Left kidney (tissue), 2 donors: ENCODE measurements around the gene TNIP2. TPM values are rescaled to one million over a fixed set of nuclear protein-coding genes. Genes with fewer than 3 reads are reported as not detected.
"Not testable (repeated sequence)": the region's sequence is repeated elsewhere in the genome, so short reads cannot be mapped to it uniquely, and the experiment has no call there.

Experiments
- DNase-seq: peaks from one replicate; pipeline ENCODE4 v3.0.0-alpha.2; 2013
- polyA plus RNA-seq: library from polyadenylated mRNA; unstranded; fragments of 120-200 nt; gene quantifications from one replicate; pipeline ENCODE4 v1.2.1, GENCODE V29; 2013; ENCODE audit not compliant: insufficient read length

TNIP2 gene
- polyA plus RNA-seq, 1 donor, result 16.1 TPM

DNA sequence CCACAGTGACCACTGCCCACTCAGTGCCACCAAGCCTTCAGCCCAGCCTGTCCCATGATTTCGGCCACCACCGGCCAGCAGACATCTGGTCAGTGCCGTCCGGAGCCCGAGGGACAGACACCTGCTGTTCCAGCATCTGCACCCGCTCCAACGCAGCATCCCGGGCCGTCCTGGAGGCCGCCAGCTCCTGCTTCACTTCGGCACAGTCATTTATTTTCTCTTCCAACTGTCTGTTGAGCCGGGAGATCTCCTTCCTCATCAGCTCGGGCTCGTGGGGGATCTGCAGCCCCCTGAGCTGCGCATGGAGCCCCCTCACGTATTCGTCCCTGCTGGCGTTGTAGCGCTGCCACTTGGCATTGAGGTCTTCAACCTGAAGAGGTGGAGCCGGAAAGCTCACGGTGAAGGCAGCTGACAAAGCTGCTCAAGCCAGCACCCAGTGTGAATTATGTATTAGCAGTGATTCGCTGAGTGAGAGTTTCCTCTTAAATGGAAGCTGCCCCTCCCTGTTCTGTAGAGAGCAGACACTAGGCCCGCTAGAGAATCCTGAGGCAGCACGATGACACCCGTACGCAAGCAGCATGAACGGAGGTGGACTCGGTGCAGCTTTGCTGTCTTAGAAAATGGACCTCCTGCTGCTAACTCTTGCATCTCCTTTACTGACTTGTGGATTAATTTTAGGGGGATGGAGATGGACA, 11.4 kb downstream of the TNIP2 start:
- DNase-seq, result no peak

DNA sequence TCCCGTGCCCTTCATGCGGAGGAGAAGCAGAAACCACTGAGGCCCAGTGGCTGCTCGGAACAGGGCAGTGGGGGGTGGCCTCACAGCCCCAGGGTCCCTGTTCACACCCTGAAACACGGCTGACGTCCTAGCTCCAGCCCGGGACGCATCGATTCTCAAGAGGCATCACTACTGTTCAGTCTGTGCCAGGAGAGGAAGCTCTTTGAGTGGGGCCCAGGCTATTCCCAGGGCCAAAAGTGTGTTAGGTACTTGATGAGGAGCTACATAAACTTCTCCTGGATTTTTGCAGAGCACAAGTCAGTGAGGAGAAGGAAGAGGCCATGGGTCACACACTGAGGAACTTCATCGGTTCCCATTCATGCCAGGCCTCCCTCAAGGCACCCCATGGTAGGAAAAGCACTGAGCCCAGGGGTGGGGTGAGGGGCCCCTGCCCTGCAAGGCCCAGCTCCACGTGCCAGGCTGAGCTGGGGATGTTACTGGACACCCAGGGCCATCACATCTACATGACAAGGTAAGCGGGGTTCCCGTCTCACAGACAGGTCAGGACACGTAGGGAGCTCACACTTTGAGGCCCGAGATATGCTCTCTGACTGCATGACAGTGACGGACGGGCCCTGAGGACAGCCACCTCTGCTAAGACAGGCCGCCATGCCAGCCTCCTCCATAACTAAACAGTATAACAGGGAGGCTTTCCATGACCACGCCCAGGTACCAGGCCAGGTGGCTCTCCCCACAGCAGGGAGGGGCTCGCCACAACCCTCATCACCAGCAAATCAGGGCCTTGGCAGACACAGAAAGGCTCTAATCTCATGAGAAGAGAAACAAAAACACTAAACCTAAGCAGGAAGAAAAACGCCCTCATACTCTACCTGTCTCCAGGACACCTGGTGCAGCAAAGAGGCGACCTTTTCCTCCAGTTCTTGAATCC, 12.4 kb downstream of the TNIP2 start:
- DNase-seq, result no peak

DNA sequence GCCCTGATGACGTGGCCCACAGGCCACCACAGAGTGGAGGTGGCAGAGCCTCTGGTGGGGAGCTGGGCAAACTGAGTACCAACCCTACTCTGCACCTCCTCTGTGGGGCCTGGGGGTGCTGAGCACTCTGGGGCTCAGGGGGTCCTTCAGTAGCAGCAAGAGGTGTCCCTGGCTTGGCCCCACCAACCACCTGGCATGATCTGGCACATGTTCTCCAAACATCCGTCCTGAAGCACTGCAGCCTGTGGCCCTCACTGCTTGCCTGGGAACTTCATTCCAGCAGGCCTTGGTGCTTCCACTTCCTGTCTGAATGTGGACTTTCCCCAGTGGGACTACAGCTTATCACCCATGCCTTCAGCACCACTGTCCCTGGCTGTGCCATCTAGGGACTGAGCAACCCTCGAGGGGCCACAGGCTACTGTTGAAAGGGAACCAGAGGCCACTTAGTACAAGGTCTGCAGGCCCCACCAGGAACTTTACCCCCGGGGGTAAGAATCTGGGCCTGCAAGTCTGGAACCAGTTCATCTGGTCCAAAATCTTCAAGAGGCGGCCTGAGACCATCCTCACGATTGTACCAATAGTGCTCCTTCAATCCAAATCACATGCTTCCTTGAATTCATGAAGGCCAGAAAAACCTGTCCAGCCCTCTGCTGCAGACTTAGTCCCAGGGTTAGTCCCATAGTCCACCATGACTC, 13.2 kb downstream of the TNIP2 start:
- DNase-seq, result no peak

DNA sequence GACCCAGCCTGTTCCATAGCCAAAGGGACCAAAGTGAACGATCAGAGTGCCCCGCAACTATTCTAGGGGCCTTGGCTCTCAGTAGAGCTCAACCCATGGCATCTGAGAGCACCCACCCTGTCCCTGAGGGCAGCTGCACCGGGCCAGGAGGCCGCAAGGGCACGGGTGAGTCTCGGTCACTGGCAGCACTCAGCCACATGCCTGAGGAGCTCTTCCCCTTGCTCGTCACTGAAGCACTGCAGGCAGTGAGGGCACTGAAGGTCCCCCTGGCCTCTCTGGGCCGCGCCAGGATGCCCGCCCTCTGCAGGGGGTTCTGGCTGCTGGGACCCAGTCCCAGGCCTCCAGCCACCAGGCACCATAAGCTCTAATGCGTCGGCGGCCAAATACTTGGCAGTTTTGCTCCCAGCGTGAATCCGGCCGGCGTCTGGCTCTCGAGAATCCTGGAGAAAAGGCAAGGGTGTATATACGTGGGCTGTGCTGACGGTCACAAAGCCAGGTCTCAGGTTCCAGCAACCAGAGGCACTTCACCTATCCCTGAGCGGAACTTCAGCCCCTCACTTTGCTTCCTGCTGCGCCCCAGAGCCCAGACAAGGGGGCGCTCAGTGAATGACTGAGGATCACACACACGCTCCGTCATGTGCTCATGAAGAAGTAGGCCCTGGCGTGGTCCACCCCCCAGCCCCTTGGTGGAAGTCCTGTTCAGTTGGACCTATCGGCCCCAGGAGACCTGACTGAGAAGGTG, 13.9 kb downstream of the TNIP2 start:
- DNase-seq, result no peak

DNA sequence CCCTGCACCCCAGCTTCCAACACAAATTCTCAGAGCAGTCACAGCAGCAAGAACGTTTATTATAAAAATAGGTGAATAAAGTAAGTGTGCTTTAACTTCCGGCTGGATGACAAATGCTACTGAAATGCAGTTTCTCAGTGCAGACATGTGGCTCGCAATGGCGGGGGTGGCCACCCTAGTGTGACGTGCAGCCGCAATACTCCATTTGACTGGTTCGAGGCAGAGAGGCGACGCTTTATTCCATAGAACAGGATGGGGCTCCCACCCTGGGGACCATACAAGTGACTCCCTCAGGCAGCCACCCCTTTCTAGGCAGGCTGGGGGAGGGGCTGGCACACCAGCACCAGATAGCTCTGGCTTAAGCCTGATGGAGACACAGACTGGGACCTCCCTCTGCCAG, 14.5 kb downstream of the TNIP2 start:
- DNase-seq, result no peak

DNA sequence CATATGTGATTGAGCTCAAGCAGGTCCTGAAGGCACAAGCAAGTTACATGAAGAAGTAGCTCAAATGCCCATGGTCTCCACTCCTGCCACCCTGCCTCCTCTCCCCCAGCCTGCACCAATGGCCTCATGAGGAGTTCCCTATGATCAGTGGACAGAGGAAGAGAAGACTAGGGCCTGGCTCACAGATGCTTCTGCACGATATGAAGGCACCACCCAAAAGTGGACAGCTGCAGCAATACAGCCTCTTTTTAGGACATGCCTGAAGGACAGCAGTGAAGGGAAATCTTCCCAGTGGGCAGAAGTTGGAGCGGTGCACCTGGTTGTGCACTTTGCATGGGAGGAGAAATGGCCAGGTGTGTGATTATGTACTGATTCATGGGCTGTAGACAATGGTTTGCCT, 17.8 kb downstream of the TNIP2 start:
- not testable (repeated sequence) for DNase-seq

DNA sequence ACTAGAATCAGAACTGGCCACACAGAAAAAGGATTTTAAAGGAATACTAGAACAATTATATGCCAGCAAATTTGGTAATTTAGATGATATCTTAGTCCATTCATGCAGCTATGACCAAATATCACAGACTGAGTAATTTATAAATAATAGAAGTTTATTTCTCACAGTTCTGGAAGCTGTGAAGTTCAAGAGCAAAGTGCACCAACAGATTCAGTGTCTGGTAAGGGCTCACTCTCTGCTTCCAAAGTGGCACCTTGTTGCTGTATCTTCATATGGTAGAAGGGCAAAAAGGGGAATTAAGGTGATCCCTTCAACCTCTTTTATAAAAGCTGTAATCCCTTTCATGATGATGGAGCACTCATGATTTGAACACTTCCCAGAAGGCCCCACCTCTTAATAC, 20.3 kb downstream of the TNIP2 start:
- DNase-seq, result no peak

DNA sequence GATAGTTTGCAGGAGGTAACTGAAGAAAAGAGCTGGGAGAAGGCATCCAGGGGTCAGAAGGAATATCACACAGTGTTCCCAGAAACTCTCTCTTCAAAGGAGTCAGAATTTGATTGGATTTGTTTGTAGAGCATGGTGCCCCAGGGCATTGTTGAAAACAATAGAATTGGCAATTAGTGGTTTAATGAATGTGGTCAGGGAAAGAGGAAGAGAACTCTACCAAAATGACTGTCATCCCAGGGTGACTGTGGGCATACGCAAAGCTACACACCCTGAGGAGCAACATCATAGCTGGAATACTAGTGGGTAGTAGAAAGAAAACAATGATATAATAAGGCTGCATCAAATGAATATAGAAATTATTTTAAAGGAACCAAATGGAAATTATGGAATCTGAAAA, 21.5 kb downstream of the TNIP2 start:
- no peak for DNase-seq

DNA sequence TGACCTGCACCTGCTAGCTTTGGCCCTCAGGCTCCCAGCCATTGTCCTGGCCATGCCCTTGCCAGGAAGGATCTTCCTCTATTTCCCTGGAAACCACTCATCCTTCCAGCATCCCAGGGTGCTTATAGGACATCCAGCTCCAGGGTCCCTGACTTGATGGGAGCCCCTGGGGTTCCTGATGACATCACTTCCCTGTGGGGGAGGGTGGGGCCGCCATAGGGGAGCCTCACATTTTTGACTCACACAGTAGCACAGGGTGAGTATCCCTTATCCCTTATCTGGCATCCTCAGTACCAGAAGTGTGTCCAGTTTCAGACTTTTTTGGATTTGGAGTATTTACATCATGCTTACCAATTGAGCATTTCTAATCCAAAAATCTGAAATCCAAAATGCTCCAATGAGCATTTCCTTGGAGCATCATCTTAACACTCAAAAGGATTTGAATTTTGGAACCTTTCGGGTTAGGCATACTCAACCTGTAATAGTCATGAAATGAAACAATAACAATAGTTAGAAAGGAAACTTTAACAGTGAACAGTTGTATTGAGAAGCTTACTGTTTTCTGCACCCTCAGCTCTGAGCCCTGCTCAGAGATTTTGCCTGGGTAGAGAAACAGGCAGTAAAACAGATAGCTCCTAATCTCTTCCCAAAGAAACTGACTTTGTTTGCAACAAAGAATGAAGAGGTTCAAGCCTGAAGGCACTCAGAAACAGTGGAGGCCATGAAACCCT, 22.1 kb downstream of the TNIP2 start:
- DNase-seq, result no peak

DNA sequence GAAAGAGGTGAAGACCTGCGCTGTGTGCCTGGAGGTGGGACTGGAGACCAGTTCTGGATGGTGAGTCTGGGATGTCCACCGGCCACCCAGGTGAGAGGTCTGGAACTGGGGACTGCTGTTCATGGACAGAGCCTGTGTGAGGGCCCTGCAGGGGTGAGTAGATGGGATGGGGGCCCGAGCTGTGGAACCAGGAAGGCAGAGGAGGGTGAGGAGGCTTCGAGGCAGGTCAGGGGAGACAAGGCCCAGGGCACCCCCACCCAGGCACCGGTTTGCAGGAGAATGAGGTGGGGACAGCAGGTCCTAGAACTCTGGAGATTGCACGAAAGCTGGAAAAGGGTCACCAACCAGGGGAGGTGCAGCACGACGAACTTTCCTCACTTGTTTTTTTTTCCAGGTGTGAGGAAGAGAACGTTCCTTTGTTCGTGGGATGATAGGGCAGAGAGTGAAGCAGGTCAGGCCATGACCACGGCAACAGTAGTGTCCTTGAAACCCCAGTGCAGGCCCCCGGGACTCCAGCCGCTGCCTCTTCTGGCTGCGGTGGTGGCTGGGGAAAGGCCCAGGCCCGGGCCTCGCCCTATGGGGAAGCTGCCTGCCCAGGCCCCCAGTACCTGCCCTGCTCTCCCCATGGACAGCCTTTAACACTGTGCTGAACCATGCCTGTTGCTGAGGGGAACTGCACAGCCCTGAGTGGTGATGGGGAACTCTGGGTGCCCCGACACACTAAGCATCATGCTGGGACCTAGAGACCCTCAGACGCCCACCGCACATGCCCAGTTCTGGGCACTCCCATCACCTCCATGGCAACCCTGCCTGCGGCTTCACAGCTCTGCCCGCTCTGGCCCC, 22.9 kb downstream of the TNIP2 start:
- no peak for DNase-seq

DNA sequence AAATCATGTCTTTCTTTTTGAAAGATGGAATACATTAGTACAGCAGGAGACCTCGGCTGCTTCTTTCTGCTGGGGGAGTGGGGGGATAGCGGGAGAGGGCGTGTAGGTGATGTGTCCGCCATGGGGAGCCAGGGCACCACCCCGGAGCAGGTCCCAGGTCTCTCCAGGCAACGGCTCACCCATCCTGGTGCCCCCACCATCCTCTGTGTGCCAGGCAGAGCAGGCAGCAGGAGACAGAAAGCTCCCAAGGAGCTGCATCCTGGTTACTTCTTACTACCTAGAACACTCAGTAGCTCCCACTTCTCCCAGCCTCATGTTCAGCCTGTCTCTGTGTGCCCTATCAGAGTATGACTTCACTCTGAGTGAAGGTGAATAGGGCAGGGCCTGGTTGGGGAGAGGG, 23.6 kb downstream of the TNIP2 start:
- DNase-seq, result no peak

DNA sequence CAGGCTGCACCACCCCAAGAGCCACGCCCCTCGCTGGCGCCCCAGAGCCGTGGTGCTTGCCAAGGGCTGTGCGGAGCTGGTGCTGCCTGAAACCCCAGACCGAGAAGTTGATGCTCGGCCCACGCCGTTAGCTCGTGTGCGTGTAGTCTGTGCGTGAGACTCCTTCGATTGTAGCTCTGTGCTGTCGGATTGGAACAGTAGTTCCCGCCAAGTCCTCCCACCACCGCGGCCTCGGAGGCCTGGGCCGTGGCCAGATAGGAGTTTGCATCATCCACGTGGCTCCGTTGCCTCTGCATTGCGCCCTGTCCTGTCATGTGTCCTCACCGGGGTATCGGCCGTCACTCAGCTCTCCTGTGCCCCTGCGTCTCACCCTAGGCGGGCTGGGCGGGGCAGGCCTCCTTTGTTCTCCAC, 24.2 kb downstream of the TNIP2 start:
- no peak for DNase-seq

DNA sequence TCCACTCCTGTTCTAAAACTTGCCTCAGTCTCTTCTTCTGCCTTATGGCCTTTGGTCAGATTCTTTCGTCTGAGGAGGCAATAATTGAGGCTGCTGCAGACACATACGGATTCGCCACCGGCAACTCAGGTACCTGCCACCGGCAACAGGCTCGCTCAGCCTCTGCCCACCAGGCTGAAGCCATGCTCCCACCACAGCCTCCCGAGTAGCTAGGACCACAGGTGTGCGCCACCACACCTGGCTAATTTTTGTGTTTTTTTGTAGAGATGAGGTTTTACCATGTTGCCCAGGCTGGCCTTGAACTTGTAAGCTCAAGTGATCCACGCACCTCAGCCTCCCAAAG, 26.6 kb downstream of the TNIP2 start:
- DNase-seq, result no peak

DNA sequence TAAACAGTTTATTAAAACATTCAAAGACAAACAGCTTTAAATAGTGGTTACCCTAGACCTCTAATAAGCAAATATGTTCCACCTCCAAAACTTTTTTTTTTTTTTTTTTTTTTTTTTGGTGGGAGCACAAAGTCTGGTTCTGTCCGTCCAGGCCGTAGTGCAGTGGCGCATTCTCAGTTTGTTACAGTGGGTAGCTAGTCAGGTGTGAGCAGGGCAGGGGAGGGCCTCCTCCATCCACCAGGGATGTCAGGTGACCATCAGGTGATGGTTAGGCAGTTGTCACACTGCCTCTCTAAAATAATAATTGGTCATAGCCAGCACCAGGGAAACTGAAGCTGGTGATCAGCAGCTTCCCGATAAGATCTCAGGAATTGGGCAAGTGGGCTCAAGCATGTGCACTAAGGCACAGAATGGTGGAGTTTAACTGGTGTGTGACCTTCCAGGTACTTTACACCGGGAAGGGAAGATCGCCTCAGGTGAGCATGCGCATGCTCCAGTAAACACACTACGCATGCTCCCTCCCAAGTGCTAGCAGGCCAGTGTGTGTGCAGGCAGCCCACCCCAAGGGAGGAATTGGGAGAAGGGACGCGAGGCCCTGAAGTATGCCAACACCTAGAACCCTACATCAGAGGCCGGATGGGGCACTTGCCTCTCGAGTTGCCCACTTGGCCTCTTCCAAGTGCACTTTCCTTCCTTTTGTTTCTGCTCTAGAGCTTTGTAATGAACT, 27.2 kb downstream of the TNIP2 start:
- no peak for DNase-seq

DNA sequence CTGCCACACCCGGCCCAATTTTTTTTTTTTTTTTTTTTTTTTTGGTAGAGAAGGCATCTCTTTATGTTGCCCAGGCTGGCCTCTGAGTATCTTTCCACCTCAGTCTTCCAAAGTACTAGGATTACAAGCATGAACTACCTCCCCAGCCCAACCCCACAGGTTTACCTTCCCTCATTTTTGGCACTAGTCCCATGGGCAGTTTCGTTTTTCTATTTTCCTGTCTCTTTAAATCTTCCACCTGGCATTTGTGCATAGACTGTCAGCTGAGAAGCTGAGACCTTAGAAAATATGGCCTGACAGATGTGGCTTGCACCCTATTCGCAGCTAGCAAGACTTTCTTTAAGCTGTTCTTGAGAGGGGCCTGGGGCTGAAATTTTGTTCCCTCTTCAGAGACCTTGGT, 27.9 kb downstream of the TNIP2 start:
- no peak for DNase-seq

DNA sequence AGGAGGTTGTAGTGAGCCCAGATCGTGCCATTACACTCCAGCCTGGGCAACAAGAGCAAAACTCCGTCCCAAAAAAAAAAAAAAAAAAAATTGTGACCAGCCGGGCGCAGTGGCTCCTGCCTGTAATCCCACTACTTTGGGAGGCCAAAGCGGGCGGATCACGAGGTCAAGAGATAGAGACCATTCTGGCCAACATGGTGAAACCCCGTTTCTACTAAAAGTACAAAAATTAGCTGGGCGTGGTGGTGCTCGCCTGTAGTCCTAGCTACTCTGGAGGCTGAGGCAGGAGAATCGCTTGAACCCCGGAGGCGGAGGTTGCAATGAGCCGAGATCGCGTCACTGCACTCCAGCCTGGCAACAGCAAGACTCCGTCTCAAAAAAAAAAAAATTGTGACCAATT, 29.3 kb downstream of the TNIP2 start:
- not testable (repeated sequence) for DNase-seq

DNA sequence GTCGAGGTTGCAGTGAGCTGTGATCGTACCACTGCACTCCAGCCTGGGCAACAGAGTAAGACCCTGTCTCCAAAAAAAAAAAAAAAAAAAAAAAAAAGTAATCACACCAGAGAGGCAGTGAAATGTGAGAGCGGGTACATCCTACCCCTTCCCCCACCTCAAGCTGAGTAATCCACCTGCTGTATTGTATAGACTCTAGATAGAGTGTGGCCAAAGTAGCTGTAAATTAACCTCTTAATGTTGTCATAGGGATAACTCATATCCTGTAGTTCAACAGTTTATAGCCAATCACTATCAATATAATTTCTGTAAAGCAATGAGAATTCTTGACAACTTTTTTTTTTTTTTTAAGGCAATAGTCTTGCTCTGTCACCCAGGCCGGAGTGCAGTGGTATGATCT, 30.8 kb downstream of the TNIP2 start:
- no peak for DNase-seq

DNA sequence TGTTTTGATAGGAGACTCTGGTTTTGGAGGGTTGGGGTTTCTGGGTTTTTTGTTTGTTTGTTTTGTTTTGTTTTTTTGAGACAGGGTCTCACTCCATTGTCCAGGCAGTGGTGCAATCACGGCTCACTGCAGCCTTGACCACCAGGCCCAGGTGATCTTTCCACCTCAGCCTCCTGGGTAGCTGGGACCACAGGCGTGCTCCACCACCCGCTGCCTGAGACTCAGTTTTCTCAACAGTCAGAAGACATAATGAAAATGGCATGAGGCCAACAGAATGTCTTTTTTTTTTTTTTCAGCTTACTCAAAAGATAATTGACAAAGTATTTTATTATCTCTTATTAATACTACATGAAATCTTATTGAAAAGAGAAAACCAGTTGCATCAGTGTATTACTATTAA, 32.4 kb downstream of the TNIP2 start:
- DNase-seq, result no peak

DNA sequence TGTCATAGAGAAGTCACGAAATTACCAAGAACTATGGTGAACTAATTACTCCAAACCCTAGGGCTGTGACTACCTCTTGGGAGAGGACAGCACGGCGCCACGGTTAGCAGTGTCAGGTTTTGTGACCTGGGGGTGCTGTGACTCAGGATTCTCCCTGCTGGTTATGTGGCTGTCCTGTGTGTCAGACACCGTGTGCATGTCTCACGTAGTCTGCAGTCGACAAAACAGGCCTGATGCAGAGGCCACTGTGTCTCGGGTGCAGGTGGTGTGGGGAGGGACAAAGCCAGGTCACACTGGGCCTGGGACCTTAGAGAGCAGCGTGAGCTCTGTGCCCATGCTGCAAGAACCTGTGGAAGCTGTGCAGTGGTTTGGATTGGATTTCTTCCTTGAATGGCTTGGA, 34.1 kb downstream of the TNIP2 start:
- DNase-seq, result no peak

DNA sequence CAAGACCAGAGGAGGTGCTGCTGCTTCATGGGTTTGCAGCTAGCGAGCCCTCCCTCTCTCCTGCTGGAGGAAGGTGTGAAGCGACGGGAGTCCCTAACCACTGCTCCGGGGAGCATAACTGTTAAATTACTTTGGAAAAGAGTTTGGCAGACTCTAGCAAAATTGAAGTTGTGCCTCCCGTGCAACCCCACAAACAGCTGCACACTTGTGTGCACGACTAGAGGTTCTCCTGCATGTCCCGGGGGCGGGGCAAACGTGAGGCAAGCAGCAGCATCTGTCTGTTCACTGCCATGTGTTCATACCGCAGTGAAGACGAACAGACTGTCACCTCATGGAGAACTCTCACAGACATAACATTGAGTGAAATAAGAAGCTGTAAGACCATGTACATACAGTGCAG, 34.5 kb downstream of the TNIP2 start:
- no peak for DNase-seq
